CD4-positive, alpha-beta T cell treated with Interleukin-2 at 100 ng/mL for 4 hours (primary cell): ENCODE results near the gene IPO7.

Source experiments
- DNase-seq: peaks from one replicate; pipeline ENCODE4 v3.0.0-alpha.2; 2020; ENCODE audit warnings: low spot score

The IPO7 gene

DNA sequence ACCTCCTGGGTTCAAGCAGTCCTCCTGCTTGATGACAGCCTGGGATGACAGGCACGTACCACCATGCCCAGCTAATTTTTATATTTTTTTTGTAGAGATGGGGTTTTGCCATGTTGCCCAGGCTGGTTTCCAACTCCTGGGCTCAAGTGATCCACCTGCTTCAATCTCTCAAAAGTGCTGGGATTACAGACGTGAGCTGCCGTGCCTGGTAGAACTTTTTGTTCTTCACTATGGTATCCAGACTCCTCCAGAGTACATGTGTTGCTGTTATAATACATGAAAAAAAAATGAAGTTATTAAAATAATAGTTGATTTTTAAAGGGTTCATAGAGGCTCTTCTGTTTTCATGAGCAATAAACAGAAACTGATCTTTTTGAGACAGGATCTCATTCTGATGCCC lies 105.9 kb downstream of the IPO7 start:
- no peak for DNase-seq

DNA sequence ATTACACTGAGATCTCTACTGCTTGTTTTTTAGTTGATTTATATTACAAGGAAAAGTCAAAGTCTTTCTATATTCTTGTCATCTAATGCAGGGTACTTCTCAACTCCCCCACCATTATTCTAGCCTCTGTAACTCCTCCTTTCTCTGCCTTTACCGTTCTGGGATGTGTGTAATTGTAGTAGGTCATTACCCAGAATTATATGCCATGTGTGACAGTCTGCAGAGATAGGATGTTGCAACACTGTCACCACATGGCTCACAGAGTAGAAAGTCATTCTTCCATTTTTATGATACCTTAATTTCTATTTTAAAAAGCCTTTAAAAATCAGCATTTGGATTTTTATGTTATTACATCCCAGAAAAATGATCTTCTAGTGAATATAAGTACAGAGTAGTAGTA lies 109.0 kb downstream of the IPO7 start:
- no peak for DNase-seq

DNA sequence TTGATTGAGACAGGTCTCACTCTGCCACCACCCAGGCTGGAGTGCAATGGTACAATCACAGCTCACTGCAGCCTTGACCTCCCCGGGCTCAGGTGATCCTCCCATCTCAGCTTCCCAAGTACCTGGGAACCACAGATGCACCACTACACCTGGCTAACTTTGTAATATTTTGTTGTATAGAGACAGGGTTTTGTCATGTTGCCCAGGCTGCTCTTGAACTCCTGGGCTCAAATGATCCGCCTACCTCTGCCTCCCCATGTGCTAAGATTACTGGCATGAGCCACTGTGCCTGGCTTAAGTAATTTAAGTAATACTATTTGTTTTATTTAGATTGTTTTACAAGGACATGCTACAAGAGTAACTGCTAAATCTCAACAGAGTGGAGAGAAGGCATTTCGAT lies 109.9 kb downstream of the IPO7 start:
- DNase-seq = no peak

DNA sequence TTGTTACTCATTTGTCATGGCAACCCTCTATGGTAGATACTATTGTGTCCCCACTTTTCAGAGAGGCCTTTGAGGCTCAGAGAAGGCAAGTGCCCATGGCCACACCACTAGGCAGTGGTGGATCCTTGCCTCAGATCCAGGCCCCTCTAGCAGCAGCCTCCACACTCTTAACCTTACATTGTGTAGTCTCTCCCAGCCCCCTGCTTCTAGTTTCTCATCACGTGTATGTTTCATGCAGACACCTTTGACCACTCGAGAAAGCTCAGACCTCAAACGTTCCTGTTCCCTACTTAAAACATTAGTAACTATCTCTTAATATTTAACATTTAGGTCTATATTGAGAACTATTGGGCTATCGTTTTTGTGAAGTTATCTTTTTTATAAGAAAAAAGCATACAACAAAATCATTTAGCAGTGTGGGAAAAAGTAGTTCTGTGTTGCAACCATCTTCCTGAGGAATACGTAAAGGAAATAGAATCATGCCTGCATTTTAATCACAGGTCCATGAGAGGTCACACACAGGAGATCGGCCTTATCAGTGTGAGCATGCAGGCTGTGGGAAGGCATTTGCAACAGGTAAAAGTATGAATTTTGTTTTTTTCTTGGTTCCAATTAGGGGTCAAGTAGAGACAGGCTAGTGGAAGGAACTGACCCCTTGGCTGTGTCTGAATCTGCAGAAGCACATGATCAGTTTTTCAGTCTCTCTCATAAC lies 111.5 kb downstream of the IPO7 start:
- no peak for DNase-seq
